HG03135 (cell line): ENCODE data around the gene FLT3.

Source experiments
- ATAC-seq: cut with Tn5 transposase; IDR thresholded peaks from one replicate; pipeline ENCODE4 v1.9.1; 2021; ENCODE audit warnings: mild to moderate bottlenecking, moderate library complexity; ENCODE audit not compliant: unreplicated experiment

The FLT3 gene

DNA sequence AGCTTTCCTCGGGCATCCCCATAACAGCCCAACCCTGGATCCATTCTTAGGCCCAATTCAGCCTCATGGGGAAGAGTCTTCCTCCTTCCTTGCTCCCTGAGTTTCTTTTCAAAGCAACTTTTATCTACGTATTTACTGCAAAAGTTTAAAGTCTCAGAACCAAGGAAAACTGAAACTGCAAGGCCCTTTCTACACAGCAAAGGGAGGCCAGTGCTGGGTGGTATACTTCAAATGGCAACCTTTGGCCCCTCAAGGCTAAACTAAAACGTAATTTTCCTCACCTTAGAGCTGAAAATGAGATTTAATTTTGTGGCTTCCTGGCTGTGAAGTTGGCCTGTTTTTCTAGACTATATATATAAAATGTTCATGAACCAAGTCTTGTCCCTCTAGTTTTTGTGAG lies 136.9 kb downstream of the FLT3 start:
- no peak for ATAC-seq

GRCh38 chr13:27962982-27963381 lies 137.4 kb downstream of the FLT3 start:
- no peak for ATAC-seq

GRCh38 chr13:27962128-27962841 lies 138.1 kb downstream of the FLT3 start:
- ATAC-seq, result no peak

DNA sequence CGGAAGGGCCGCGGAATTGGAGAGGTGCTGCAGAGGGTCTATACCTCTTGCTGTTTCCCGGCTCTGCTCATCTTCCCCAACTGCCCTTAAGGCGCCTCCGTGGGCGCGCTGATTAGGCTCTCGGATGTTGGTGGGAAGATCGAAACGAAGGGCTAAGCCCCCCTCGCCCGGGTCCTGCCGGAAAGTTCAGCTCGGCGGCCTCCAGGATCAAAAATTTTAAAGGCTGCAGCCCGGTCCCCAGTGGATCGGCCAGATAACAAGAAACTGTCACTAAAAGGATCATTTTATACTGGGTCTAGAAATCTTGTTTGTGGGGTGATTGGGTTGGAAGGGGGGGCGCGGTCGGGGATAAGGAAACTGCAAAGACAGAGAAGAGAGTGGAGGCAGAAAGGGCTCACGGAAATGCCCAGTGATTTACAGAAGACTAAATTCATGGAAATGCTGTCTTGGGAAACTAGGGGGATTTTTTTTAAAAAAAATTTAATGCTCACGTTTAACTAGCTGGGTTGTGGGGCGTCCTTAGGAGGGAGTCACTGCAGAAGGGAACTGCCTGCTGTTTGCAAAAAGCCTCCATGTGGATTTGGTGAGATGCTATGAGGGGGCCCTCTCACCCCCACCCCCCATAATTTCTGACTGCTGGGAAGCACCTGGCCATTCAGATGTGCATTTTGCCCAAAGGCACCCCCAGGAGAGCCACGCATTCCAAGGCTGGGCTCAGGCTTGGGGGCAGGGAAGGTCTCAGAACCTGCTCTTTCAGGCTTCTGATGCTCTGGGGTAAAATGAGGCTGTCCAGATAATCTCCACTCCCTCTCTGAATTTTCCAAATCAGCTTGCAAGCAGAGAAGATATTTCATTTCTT lies 138.9 kb downstream of the FLT3 start:
- no peak for ATAC-seq

- no peak for ATAC-seq
These were observed 139.8 kb downstream of the FLT3 start for GRCh38 chr13:27960362-27961226.

GRCh38 chr13:27959976-27960361 lies 140.4 kb downstream of the FLT3 start:
- no peak for ATAC-seq

GRCh38 chr13:27956576-27957300 lies 143.6 kb downstream of the FLT3 start:
- ATAC-seq, result no peak

DNA sequence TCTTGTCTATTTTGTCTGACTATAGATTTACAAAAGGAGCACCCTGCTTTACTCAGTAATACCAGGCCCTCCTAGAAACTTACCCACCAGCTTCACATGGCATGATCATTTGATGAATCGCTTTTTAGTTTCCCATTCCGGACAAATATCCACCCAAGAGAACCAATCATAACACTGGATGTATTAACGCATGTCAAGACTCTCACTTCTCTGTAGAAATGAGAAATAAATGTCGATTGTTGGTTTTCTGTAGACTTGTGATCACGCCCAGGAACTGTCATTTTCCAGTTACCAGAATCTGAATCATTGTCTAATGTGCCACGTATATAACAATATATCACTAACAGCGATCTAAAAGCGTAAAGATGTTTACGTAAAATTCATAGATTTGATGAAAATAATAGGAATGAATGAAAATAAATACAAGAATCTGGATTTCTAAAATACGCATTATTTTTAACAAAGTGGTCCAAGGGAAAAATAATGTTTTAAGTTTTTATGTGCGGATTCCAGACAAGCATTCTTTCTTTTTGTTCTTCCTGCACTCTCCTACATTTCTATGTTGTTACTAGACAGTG lies 145.3 kb downstream of the FLT3 start:
- no peak for ATAC-seq

DNA sequence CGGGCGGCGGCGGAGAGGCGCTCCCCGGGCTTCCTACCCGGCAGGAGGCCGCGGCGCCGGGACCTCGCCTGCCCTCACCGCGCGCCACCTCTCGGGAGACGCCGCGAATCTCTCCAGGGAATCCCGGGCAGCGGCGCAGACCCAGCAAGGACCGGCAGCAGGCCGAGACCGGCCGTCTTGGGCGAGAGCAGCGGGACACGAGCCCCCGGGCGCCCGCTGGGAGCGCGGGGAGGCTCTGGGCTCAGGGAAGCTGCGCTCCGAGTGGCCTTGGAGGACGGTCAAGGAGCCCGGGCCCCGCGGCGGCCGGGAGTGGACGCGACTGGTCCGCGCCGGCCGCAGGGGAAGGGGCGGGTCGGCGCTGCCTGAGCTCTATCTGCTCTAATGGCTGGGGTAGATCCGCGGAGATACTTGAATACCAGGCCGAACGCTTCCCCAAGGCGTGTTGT lies 145.9 kb downstream of the FLT3 start:
- peak; percentile 17 for ATAC-seq

GRCh38 chr13:27953676-27954405 lies 146.5 kb downstream of the FLT3 start:
- peak; percentile 87 for ATAC-seq
